Right ventricle myocardium superior (tissue), 1 donor: Measurements from ENCODE around the gene KCTD16. TPM values are rescaled to one million over a fixed set of nuclear protein-coding genes. Genes with fewer than 3 reads are reported as not detected.
A peak's percentile ranks its signal among the peaks of the same experiment; 100 is the strongest.

Experiments
- ATAC-seq: fragments of 200-7000 bp; cut with Tn5 transposase; one replicate; pipeline ENCODE4 v1.9.1; 2020; ENCODE audit warnings: mild to moderate bottlenecking; ENCODE audit not compliant: poor library complexity
- DNase-seq: peaks from one replicate; pipeline ENCODE4 v3.0.0-alpha.2; 2020
- intact Hi-C: fragments of 100-400 bp; cut with DNase I; formaldehyde crosslinking; loops from one replicate; pipeline ENCODE4 v1.11.2; 2022
- total RNA-seq: library from RNA; stranded (reverse); fragmentation: NEBNext Ultra II Directional; extraction: Animal tissue kit (Norgen Biotek cat#: 25700); gene quantifications from one replicate; pipeline ENCODE4 v1.2.1, GENCODE V29; 2021
- donor health status: DM: no; HTN: yes; CAD: no; lungs with severe emphysema.

Gene KCTD16
- total RNA-seq, 1 donor from 2014 or later = 0.03 TPM

DNA sequence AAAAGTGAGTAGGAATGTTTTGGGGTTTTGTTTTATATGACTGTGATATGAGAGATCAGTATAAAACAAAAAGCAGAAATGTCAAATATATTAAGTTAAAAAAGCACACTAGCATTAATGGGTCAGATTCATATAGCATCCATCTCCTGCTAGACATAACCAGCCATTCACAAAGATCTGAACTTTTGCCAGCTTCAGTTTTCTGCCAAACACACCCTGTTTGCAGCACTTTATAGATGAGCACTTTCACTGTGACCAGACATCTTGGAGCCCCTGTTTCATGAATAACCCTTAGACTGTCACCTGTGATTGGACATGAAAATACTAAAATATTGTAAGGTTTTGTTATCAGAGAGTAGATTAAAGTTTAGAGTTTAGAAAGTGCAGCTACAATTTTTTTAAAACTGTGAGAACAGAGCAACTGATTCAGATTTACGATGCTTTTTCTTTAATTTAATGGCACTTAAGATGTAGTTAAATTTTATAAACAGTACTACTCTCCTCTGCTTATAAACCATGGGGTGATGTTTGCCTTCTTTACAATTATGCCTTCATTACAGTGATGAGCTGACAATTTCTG is 142.6 kb downstream of the KCTD16 start:
- no peak for DNase-seq
- no peak for ATAC-seq
- intact Hi-C loops = no loop called here

DNA sequence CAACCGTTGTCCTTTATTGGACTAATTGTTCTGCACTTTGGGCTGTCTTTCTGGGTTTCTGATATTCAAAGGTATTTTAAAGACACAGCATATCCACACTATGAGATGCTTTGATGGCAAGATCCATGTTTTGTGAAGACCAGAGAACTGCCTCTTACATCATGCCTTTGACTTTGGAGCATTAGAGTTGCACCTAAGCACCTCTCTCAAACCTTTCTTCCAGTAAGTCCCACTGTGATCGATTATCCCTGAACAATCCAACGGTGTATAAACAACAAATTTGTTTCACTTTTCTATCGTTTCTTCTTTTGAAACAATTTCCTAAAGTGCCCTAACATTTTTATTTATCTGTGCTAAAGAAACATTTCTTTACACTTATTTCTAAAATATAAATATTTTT is 144.4 kb downstream of the KCTD16 start:
- no peak for ATAC-seq
- intact Hi-C loops = no loop called here
- DNase-seq = no peak

DNA sequence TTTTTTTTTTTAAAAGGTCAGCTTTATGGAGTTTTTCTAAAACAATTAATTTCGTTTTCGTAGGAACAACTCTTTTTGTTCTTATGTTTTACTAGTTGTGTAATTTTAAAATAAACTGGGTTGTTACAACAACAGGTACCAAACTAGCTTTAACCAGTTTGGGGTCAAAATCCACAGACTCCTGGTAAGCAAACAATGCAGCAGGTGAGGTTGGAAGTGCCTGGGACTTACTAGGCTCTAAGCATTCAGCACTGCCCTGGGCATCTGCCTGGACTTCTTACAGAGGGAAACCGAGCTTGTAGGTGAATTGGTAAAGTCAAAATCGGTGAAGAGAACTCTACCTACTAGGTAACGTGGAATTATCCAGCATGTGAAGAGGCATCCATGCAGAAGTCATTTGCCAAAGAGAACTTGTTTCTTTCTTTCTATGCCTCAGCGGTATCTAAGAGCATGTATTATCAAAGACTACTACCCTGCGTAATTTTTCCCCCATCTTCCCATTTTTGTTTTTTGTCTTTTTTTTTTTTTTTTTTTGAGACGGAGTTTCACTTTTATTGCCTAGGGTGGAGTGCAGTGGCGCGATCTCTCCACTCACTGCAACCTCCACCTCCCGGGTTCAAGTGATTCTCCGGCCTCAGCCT is 145.4 kb downstream of the KCTD16 start:
- intact Hi-C loops = no loop called here
- DNase-seq = no peak
- no peak for ATAC-seq

DNA sequence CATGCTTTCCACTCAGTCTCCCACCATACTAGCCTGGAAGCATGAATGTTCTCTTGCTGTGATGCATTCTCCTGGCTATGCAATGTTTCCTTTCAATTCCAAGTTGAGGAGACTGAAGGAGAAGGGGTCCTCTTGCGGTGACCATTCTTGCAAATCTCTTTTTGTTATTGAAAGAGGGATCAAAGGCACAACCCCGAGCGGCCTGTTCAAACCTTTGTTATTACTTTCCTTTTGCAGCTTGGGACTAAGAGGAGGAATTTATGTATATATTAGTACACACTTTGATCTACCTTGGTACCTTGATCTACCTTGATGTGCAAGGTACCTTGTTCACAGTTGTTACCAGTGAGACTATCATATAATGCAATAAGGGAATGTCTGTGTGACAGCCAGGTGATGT is 147.3 kb downstream of the KCTD16 start:
- intact Hi-C loops = no loop called here
- ATAC-seq (no peak), DNase-seq (no peak)

DNA sequence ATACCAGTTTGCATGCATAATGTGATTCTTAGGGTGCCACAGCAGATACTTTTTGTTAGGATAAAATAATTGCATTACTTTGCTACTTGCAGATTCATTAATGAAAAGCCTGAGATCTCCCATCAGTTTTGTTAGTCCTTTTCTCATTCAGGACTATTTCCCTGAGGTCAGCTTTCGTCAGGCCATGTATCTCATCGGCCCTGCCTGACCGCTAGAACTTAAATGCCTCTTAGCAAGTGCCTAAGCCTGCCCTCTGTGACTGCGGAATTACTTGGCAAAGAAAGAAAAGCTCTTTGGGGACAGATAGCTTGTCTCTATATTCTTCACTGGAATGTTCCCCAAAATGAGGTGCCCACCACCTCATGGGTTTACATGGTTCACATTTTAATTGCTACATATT is 147.8 kb downstream of the KCTD16 start:
- ATAC-seq (no peak), DNase-seq (no peak)
- intact Hi-C loops = no loop called here

DNA sequence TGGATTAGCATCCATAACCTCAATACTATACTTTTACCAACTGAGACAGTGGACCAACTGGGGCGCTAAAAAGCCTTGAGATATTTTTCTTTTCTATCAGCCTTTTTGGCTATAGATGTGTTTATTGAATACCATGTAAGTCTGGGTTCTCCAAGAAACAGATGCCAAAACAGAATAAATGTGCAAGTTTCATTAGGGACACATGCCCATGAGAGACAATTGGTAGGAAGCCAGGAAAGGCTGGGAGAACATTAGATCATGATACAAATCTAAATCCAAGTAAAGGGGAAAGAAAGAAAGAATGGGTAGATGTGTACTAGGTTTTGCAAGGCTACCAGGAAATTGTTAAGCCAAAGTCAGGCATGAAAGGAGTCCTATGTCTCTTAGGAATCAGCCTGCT is 152.5 kb downstream of the KCTD16 start:
- ATAC-seq = no peak
- DNase-seq = no peak
- intact Hi-C loops = no loop called here

DNA sequence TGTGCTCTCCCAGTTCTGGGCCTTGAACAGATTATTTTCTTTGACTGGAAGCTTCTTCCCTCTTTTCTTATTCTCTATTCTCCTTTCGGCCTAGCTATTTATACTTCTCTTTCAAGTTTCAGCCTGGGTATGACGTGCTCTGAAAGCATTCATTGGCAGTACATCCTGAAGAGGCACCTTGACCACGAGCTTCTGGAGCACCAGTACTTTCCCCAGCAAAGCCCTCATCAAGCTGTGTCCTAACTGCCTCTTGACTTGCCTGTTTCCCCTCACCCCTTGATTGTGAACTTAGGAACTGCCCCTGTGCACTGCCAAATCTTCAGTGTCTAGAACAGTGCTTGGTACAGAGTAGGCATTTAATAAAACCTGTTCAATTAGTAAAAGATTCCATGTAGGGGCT is 154.9 kb downstream of the KCTD16 start:
- intact Hi-C loops = no loop called here
- DNase-seq (no peak), ATAC-seq (peak; percentile 64)

DNA sequence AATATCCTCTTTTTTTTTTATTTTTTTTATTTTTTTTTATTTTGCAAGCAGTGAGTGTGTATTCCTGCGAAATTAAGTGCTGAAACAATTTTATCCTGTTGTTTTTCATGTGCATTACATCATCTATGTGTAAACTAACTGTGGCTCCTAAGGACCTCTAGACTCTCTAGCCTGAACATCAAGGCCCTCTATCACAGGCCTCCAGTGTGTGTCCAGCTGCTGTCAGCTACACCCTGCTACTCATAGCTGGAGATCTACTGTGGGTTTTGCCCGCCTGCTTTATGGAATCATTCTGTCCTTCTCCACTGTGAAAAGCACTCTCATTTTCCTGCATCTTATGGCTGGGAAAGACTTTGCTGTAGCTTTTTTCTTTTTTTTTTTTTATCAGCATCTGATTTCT is 157.8 kb downstream of the KCTD16 start:
- intact Hi-C loops = no loop called here
- DNase-seq (no peak), ATAC-seq (no peak)

DNA sequence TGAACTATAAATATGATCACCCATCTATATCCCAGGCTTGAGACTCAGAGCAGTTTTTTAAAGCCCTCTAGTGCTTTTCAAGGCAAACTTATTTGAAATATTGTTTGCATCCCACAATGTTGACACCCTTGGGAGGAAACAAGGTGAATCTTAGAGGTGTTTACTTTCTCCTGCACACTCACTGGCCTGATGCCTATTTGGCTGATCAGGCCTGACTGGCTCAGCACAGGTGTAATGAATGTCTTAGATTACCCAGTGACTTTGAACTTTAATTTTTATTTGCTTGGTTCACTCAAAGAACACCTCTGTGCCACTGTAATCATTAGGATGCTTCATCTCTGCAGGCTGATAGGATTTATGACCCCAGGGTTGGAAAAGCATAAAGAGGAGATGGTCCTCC is 158.3 kb downstream of the KCTD16 start:
- intact Hi-C loops = no loop called here
- ATAC-seq = no peak
- no peak for DNase-seq

DNA sequence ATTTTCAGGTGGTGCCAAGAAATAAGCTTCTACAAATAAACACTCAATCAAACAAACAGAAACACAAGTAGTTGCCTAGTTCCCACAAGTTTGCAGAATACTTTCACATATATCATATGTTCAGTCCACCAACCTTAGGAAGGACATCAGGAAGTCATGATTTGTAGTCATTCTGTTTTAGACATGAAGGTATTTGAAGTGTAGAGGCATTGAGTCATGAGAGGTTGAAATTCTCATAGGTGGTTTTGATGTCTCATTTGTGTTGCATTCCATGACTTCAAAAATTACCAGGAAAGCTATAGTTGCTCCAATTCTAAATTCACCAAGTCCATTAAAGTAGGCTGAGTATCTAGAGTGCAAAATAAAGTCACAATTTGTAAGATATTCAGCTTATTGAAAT is 159.0 kb downstream of the KCTD16 start:
- ATAC-seq = no peak
- intact Hi-C loops = no loop called here
- DNase-seq = no peak

DNA sequence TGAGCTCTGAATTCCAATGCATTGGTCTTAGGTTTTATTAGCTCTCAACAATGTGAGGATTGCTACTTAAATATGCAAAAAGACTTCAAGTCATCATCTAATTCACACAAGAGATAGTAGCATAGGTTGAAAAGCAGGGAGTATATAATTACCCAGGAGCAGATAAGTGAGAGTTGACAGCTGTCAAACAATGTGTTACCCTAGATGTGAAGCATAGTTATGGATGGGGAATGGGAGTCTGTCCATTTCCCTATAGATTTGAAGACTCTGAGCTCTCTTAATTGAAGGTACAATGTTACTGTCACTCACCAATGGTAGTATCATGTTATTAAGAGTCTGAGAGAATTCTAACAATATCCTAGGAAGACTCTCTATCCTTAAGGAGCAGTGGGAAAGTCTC is 160.7 kb downstream of the KCTD16 start:
- intact Hi-C loops = no loop called here
- ATAC-seq (no peak), DNase-seq (no peak)

DNA sequence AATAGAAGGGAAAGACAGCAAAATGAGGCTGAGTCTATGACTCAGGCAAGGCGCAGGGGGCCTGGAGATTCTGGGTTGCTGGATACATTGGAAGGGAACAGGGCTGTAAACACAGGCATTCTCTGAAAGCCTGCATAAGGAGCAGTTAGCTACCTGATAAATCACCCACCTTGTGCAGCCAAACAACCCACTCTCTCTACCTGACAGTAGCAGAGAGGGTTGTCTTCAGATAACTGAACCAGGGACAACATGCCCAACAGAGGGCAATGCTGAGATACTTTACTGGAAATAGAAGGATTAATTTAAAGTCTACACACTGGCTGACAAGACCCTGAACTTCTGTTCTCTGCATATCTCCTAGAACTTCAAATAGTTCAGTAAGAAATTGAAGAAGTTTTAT is 161.6 kb downstream of the KCTD16 start:
- ATAC-seq (no peak), DNase-seq (no peak)
- intact Hi-C loops = no loop called here

DNA sequence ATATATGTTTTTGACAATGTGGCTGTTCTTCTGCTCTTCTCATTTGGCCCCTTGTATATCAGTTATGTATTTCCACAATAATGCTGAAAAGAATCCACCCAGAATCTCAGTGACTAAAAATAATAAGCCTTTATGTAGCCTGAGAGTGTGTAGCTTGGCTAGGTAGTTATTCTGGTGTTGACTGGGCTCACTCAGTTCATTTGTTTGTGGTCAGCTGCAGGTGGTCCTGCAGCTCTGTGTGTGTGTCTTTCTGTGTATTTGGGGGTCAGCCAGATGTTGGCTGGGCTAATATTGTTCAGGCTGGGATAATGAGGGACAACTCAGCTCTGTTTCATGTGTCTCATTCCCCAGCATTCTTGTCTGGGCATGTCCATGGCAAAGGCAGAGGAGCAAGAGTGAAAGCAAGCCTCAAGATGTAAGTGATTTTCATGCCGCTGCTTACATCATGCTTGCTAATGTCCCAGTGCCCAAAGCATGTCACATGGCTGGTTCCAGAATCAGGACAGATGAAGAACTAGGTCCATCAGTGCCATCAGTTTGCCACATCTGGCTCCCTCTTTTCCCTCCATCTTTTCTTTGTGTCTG is 162.8 kb downstream of the KCTD16 start:
- intact Hi-C loops = no loop called here
- DNase-seq (no peak), ATAC-seq (no peak)

DNA sequence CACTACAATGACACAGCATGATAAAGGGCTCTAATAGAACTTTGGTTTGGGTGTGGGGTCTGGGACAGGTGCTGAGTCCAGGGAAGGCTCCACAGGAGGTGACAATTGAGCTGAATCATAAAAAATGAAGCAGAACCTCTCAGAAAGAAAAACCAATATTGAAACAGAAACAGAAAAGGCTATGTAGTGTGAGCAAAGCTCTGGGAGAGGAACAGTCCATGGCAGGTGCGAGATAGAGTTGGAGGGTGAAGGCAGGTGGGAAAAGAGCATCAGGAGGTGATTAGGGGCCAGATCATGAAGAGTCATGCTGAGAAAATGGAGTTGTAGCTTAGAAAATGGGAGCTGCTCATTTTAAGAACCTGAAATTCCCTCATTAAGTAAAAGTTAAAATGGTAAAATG is 164.9 kb downstream of the KCTD16 start:
- ATAC-seq (no peak), DNase-seq (no peak)
- intact Hi-C loops = no loop called here

DNA sequence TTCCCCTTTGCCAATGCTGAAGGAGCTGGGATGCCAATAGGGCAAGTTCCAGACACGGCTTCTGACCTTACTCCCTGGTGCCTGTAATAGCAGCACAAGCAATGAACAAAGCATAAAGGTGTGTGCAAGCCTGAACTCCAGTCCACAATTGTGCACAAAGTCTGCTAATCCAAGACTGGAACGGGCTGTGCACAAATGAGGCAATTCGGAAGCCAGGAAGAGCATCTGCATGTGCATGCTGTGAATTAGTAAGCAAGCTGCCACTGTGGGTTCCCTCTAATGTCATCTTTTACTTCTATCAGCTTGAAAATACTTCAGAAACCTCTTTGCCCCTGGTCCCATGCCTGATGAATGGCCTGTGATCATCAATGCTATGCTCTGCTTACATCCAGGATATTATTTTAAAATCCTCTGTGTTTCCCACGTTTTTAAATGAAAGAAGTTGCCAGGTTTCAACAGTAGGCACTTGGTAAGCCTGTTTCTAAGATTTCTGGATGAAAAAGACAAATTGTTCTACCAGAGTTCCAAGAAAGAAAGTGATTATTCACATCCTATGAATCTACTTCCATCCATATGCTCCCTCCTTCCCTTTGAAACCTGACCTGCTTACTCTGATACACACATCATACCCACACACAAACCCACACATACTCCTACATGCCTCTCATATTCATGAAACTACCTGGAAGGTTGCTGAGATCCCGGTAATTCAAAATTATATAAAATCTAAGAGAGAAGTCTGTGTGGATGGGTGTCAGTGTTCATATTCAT is 165.7 kb downstream of the KCTD16 start:
- intact Hi-C loops = no loop called here
- DNase-seq (no peak), ATAC-seq (no peak)

DNA sequence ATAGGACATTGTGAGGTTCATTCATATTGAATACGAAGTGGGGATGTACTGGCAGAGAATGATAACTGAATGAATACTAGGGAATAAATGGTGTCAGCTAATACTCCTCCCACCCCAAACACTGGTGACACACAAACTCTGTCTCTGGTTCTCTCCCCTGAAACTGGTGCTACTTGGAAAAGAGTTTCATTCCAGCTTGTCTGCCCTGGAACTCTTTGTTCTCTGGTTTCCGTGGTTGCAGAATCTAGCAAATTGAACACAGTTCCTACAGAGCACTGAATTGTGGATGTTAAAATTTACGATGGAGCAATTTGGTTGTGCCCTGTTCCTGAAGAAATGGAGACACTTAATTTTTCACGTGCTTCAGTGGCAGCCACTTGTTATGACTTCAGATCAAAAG is 181.7 kb downstream of the KCTD16 start:
- intact Hi-C loops = no loop called here
- DNase-seq = no peak
- ATAC-seq = no peak

DNA sequence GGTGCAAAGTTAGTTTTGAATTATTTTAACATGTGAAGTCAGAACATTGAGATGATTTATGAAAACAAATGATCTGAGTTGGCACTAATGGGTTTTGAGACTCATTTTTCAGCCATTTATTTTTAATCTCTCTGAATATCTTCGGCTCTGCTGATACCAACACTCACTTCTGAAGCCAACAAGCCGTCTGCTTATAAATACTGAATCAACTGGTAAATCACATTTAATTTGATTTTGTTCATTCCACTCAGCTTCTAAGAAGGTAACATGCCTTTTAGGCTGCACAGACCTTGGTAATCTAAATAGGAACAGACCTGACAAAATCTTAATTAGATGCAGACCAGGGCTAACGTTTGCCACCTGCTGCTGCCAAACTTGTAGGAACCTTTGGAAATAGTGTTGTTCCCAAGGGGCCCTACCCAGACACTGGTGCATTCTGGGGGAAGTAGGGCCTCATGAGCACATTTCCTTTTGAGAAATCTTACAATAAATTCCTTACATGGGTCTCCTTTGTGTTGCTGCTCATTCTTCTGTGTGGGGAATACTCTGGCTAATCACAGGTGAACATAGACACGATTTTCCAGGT is 182.2 kb downstream of the KCTD16 start:
- intact Hi-C loops = no loop called here
- DNase-seq = no peak
- no peak for ATAC-seq

DNA sequence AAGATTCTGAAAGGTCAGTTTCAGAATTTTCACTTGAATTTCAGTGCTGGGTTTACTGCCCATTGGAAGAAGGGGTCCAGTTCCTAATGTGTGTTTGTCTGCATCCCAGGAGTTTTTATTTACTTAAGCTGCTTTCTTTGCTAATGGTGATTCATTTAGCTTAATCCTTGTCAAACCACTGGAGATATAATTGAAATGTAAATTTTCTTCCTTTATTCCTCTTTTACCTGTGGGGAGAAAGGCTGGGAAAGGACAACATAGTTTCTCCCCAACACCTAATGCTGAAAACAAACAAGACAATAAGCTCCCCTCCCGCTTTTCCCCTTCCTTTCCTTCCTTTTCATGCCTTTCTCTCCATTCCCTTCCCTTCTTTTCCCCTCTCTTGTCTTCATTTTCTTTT is 185.8 kb downstream of the KCTD16 start:
- no peak for ATAC-seq

DNA sequence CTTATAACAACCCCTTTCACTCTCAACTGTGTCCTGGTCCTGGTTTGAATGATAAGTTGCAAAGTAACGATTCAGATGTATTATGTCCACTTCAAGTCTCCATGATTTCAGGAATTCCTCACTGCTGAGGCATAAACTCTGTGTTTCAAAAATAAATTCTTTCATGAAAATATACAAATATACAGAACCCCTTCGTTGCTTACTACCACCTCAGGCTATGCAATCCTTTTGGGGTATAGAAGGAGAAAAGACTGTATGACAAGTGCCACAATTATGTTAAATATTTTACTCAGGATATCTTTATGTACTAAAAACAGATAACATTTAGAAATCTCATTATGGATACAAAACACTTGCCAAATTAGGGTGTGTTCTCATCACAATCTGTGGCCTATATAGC is 190.7 kb downstream of the KCTD16 start:
- DNase-seq (no peak), ATAC-seq (no peak)
- intact Hi-C loops = no loop called here

More for the DNA sequence above, 185.8 kb downstream of the KCTD16 start:
- intact Hi-C loops = no loop called here
- no peak for DNase-seq

DNA sequence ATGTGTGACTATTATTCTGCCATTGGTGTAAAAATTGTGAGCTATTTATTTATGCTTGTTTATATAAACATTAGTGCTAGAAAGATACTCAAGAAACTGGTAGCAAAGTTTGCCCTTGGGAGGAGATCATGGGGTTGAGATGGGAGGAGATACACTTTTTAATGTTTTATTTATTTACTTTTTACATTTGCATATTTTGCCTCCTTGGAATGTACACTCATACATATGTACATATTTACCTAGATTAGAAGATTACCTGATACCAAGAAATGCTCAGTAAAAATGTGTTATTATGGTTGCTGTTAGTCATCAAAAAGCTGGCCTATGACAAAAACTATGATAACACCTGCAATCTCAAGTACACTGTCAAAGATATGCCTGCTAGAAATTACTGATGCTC is 195.2 kb downstream of the KCTD16 start:
- ATAC-seq (no peak), DNase-seq (no peak)
- intact Hi-C loops = no loop called here
